Measurements from ENCODE around the gene PARVA. TPM values are rescaled to one million over a fixed set of nuclear protein-coding genes. Genes with fewer than 3 reads are reported as not detected.

Gene PARVA
- total and polyA plus RNA-seq, 2 donors (not counting 1 experiment from before 2014, with no cell fraction given), result 27.7 to 195 TPM

DNA sequence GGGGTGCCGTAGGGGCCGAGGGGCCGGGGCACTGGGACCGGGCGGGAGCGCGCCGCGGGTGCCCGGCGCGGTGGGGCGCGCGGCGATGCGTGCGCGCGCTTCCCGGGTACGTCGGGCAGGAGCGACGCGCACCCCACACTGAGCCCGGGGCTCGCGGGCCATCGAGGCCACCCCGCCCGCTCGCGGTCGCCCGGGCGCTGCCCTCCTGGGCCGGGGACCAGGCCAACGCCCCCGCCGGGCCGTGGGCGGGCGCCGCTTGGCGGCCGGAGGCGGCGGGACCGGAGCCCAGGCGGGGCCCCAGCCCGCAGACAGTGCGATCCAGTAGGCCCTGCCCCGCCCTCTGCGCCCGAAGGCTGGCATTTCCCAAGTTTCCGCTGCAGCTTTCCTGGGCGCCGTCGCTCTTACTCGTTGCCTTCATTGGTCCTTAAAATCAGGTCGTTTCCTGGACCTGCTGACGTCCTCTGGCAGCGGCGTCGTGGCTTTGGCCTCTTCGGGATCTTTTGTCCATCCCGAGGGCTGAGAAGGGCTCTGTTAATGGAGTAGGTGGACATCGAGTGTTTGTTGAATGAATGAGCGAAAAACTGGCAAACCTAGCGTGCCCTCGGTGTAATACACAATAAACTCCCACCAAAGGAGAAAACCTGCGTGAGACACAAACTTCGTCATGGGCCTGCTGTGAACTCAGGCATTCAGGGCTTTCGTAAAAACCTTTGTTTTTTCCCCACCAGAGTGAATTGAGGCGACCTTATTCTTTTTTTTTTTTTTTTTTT is 638 bp downstream of the PARVA start:
- TF ChIP-seq CTCF (conservative IDR thresholded peaks at IDR 0.05 in 1 of 2, IDR thresholded peaks at IDR 0.05 in 1 of 2; ENCODE audit: low read depth in 1 of 2, low read length in 2 of 2) (no peak), EZH2 (IDR thresholded peaks at IDR 0.05; ENCODE audit: low read length, missing control alignments) (no peak)
- Histone ChIP-seq H4K20me1 (ENCODE audit: control insufficient read depth, extremely low read depth, insufficient read depth, low read length) (no peaks in the 10 kb centered on the region), H3K9me3 (ENCODE audit: control insufficient read depth, insufficient read depth, low read depth, low read length) (no peaks in the 10 kb centered on the region), H3K4me1 (ENCODE audit: control insufficient read depth, extremely low read depth, insufficient read depth, low read length) (peaks cover 8% of the 10 kb centered on the region), H3K27me3 (ENCODE audit: control insufficient read depth, insufficient read depth, low read length) (no peaks in the 10 kb centered on the region), H3K27ac (ENCODE audit: insufficient read depth, low read length) (peak overlapping the region; percentile 94), H3K9ac (ENCODE audit: insufficient read depth, low read length) (peak overlapping the region; percentile 96), H3K36me3 (ENCODE audit: control insufficient read depth, insufficient read depth, low read length) (peaks cover 7% of the 10 kb centered on the region), H3K4me3 (replicated peaks in 1 of 4; ENCODE audit: control extremely low read depth in 1 of 4, insufficient read depth in 1 of 4, low read depth in 3 of 4, low read length in 4 of 4) (peak overlapping the region; percentile 62 to 89 (median 74)), H3K4me2 (ENCODE audit: extremely low read depth, insufficient read depth, low read length) (peak overlapping the region; percentile 84), H2AFZ (ENCODE audit: low read length) (peak overlapping the region; percentile 46), H3K79me2 (ENCODE audit: control insufficient read depth, insufficient read depth, low read length) (peaks cover 48% of the 10 kb centered on the region)
- peak; percentile 79 to 84 for DNase-seq (ENCODE audit: low read depth in 2 of 2)

DNA sequence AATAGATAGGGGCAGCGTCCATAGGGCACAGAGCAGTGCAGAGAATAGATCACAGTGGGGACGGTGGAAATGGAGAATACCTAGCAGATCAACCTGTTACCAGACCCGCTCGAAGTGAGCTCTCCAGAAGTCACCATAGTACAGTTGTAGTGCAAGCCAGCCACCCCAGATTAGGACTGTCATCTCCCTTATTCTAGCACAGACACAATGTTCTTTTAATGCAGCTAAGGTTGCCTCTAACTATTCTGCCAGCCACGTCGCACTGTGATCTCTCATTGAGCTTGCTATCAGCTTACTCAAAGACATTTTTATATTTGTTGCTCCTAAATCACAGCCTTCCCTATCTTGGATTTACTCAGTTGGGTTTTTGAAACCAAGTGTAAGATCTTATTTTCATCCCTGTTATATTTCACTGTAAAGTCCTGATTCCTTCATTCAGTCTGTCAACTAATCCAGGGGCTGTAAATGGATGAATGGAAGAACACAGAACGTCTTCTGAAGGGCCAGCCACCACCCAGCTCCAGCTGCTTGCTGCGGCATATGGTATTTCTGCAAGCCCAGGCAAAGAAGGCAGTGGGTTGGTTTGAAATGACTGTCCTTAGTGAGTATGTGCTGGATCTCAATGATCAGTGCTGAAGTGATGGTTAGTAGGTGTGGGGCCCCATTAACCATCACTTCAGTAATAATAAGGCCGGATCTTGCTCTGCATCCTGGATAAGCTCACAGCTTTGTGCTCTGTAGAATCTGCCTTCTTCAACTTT is 3.4 kb downstream of the PARVA start:
- H3K27me3 ChIP-seq (ENCODE audit: control insufficient read depth, insufficient read depth, low read length), result no peaks in the 10 kb centered on the region
- no peak overlapping the region for H2AFZ ChIP-seq (ENCODE audit: low read length)
- no peak overlapping the region for H3K9ac ChIP-seq (ENCODE audit: insufficient read depth, low read length)
- H3K79me2 ChIP-seq (ENCODE audit: control insufficient read depth, insufficient read depth, low read length), result peaks cover 74% of the 10 kb centered on the region
- no peak for TF ChIP-seq EZH2 (IDR thresholded peaks at IDR 0.05; ENCODE audit: low read length, missing control alignments)
- TF ChIP-seq CTCF (conservative IDR thresholded peaks at IDR 0.05 in 1 of 2, IDR thresholded peaks at IDR 0.05 in 1 of 2; ENCODE audit: low read depth in 1 of 2, low read length in 2 of 2), result no peak
- H3K36me3 ChIP-seq (ENCODE audit: control insufficient read depth, insufficient read depth, low read length), result peaks cover 7% of the 10 kb centered on the region
- no peaks in the 10 kb centered on the region for H4K20me1 ChIP-seq (ENCODE audit: control insufficient read depth, extremely low read depth, insufficient read depth, low read length)
- no peak overlapping the region for H3K27ac ChIP-seq (ENCODE audit: insufficient read depth, low read length)
- H3K4me1 ChIP-seq (ENCODE audit: control insufficient read depth, extremely low read depth, insufficient read depth, low read length), result peaks cover 7% of the 10 kb centered on the region
- DNase-seq (ENCODE audit: low read depth in 2 of 2), result no peak
- no peaks in the 10 kb centered on the region for H3K9me3 ChIP-seq (ENCODE audit: control insufficient read depth, insufficient read depth, low read depth, low read length)
- no peak overlapping the region for H3K4me3 ChIP-seq (replicated peaks in 1 of 4; ENCODE audit: control extremely low read depth in 1 of 4, insufficient read depth in 1 of 4, low read depth in 3 of 4, low read length in 4 of 4)
- no peak overlapping the region for H3K4me2 ChIP-seq (ENCODE audit: extremely low read depth, insufficient read depth, low read length)

GRCh38 chr11:12381875-12382274 is 4.5 kb downstream of the PARVA start:
- Histone ChIP-seq H3K4me2 (ENCODE audit: extremely low read depth, insufficient read depth, low read length) (no peak overlapping the region), H3K4me1 (ENCODE audit: control insufficient read depth, extremely low read depth, insufficient read depth, low read length) (peaks cover 3% of the 10 kb centered on the region), H3K9ac (ENCODE audit: insufficient read depth, low read length) (no peak overlapping the region), H2AFZ (ENCODE audit: low read length) (no peak overlapping the region), H3K36me3 (ENCODE audit: control insufficient read depth, insufficient read depth, low read length) (peaks cover 7% of the 10 kb centered on the region), H4K20me1 (ENCODE audit: control insufficient read depth, extremely low read depth, insufficient read depth, low read length) (no peaks in the 10 kb centered on the region), H3K79me2 (ENCODE audit: control insufficient read depth, insufficient read depth, low read length) (peaks cover 84% of the 10 kb centered on the region), H3K9me3 (ENCODE audit: control insufficient read depth, insufficient read depth, low read depth, low read length) (no peaks in the 10 kb centered on the region), H3K27me3 (ENCODE audit: control insufficient read depth, insufficient read depth, low read length) (no peaks in the 10 kb centered on the region), H3K27ac (ENCODE audit: insufficient read depth, low read length) (no peak overlapping the region), H3K4me3 (replicated peaks in 1 of 4; ENCODE audit: control extremely low read depth in 1 of 4, insufficient read depth in 1 of 4, low read depth in 3 of 4, low read length in 4 of 4) (no peak overlapping the region)
- no peak for DNase-seq (ENCODE audit: low read depth in 2 of 2)
- no peak for TF ChIP-seq CTCF (conservative IDR thresholded peaks at IDR 0.05 in 1 of 2, IDR thresholded peaks at IDR 0.05 in 1 of 2; ENCODE audit: low read depth in 1 of 2, low read length in 2 of 2)
- TF ChIP-seq EZH2 (IDR thresholded peaks at IDR 0.05; ENCODE audit: low read length, missing control alignments), result no peak
